PC-3 (cell line): ENCODE measurements around the gene DCUN1D4. TPM values are rescaled to one million over a fixed set of nuclear protein-coding genes. Genes with fewer than 3 reads are reported as not detected.

Experiments used
- ATAC-seq: fragments of 200-7000 bp; cut with Tn5 transposase; 2 replicates; pipeline ENCODE4 v1.9.1; 2020; ENCODE audit warnings: mild to moderate bottlenecking, moderate library complexity
- BruUV-seq: library from RNA; stranded (reverse); fragments of 400-500 nt; replicated peaks from 2 replicates; lab custom pipeline; 2021; lab: Mats Ljungman, UMichigan
- CTCF ChIA-PET: fragments of 300-600 bp; sonication (Branson Sonifier 250); formaldehyde crosslinking; loops from one replicate; lab custom pipeline; 2022; ENCODE audit warnings: antibody characterized with exemption; lab: Charles Lee
- POLR2A ChIA-PET: fragments of 300-600 bp; sonication (Branson Sonifier 250); formaldehyde crosslinking; loops from one replicate; lab custom pipeline; 2022; ENCODE audit warnings: antibody characterized with exemption; ENCODE audit not compliant: unreplicated experiment; lab: Charles Lee
- DNase-seq: peaks from one replicate; pipeline ENCODE4 v3.0.0-alpha.2; 2015
- H2AFZ ChIP-seq: fragments of 300-600 bp; sonication (generic); 2 replicates; pipeline ENCODE4 v1.6.0; 2016; ENCODE audit warnings: antibody characterized with exemption, low read length
- H3F3A ChIP-seq: fragments of 300-600 bp; sonication (generic); one replicate; pipeline ENCODE4 v1.6.0; 2017; ENCODE audit warnings: antibody characterized with exemption, low read length, control low read depth, mild to moderate bottlenecking; ENCODE audit not compliant: unreplicated experiment
- H3K27ac ChIP-seq: fragments of 300-600 bp; sonication (generic); 2 replicates; pipeline ENCODE4 v1.5.1; 2016; ENCODE audit warnings: mild to moderate bottlenecking, low read length
- H3K27me3 ChIP-seq: fragments of 300-600 bp; sonication (generic); 2 replicates; pipeline ENCODE4 v1.6.1; 2016; ENCODE audit warnings: low read length, mixed read lengths
- H3K36me3 ChIP-seq: fragments of 300-600 bp; sonication (generic); 2 replicates; pipeline ENCODE4 v1.6.1; 2016; ENCODE audit warnings: low read depth, mixed run types, low read length, mixed read lengths
- H3K4me1 ChIP-seq: fragments of 300-600 bp; sonication (generic); 2 replicates; pipeline ENCODE4 v1.5.1; 2016; ENCODE audit warnings: low read length; ENCODE audit not compliant: insufficient read depth
- H3K4me2 ChIP-seq: fragments of 300-600 bp; sonication (generic); 2 replicates; pipeline ENCODE4 v1.6.0; 2016; ENCODE audit warnings: low read length
- H3K4me3 ChIP-seq: fragments of 300-600 bp; sonication (generic); 2 replicates; pipeline ENCODE4 v1.5.1; 2016; ENCODE audit warnings: mild to moderate bottlenecking, low read length, mixed read lengths
- H3K79me2 ChIP-seq: fragments of 300-600 bp; sonication (generic); 2 replicates; pipeline ENCODE4 v1.6.1; 2017; ENCODE audit warnings: low read length, mixed read lengths
- H3K9ac ChIP-seq: fragments of 300-600 bp; sonication (generic); 2 replicates; pipeline ENCODE4 v1.6.0; 2016; ENCODE audit warnings: mild to moderate bottlenecking, low read length
- H3K9me2 ChIP-seq: fragments of 300-600 bp; sonication (generic); replicated peaks from 2 replicates; pipeline ENCODE4 v1.6.1; 2016; ENCODE audit warnings: mixed run types, low read length, mixed read lengths
- H3K9me3 ChIP-seq: fragments of 300-600 bp; sonication (generic); 2 replicates; pipeline ENCODE4 v1.6.1; 2016; ENCODE audit warnings: low read length, mixed read lengths
- H4K20me1 ChIP-seq: fragments of 300-600 bp; sonication (generic); 2 replicates; pipeline ENCODE4 v1.6.1; 2016; ENCODE audit warnings: low read length, mixed read lengths
- CTCF ChIP-seq: fragments of 300-600 bp; sonication (generic); conservative IDR thresholded peaks from 2 replicates; pipeline ENCODE4 v1.5.1; 2017; ENCODE audit warnings: antibody characterized with exemption, low read depth, mild to moderate bottlenecking, low read length
- EZH2 ChIP-seq: fragments of 300-600 bp; sonication (generic); IDR thresholded peaks from one replicate; pipeline ENCODE4 v1.6.1; 2017; ENCODE audit warnings: antibody characterized with exemption, mild to moderate bottlenecking, low read length; ENCODE audit not compliant: unreplicated experiment
- EZH2phosphoT487 ChIP-seq: fragments of 300-600 bp; sonication (generic); IDR thresholded peaks from 2 replicates; pipeline ENCODE4 v1.6.1; 2018; ENCODE audit warnings: mild to moderate bottlenecking, antibody characterized with exemption, low read length, borderline replicate concordance
- intact Hi-C: fragments of 100-400 bp; cut with micrococcal nuclease; formaldehyde crosslinking; loops from 2 replicates; pipeline ENCODE4 v1.9.0; 2023
- total RNA-seq: library from RNA; depleted of rRNA; stranded (reverse); fragments of >200 nt; gene quantifications from 2 replicates; pipeline ENCODE4 v1.2.3, GENCODE V29; 2014

DCUN1D4 gene
- total RNA-seq, 1 experiment from 2014 or later, result 44.8 TPM

DNA sequence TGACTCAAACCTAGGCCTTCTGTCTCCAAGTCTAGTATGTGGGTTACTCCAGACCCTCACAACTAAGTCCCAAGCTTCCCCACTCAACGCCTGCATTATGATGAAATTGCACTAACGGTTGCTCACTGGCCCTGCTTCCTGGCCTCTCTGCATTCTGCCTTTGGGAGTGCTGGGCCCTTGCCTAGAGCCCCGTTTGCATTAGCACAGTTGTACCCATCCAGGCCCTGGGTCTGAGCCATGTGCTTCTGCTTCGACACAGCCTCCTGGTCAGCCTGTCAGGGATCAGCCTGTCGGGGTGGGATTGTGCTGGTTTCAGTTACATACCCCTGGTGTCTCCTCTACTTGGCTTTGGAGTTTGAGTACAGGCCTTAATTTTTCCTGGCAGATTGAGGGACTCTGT lies 58.4 kb downstream of the DCUN1D4 start:
- no peak overlapping the region for H3K27ac ChIP-seq
- H3K27me3 ChIP-seq, result no peaks in the 10 kb centered on the region
- H3K9me3 ChIP-seq, result no peaks in the 10 kb centered on the region
- no peaks in the 10 kb centered on the region for H3K9me2 ChIP-seq
- no TSS peak for BruUV-seq
- H4K20me1 ChIP-seq, result no peaks in the 10 kb centered on the region
- ATAC-seq (no peak), DNase-seq (no peak)
- no peak overlapping the region for H2AFZ ChIP-seq
- H3K36me3 ChIP-seq, result peaks cover 48% of the 10 kb centered on the region
- H3K4me1 ChIP-seq, result no peaks in the 10 kb centered on the region
- H3K4me2 ChIP-seq, result no peak overlapping the region
- TF ChIP-seq EZH2phosphoT487 (no peak), EZH2 (no peak), CTCF (no peak)
- no peak overlapping the region for H3K9ac ChIP-seq
- POLR2A ChIA-PET, result no interaction called here
- H3K79me2 ChIP-seq, result no peaks in the 10 kb centered on the region
- no peak overlapping the region for H3K4me3 ChIP-seq
- intact Hi-C loops, result no loop called here
- no peaks in the 10 kb centered on the region for H3F3A ChIP-seq
- CTCF ChIA-PET, result no interaction called here

- ChIA-PET CTCF (interaction anchor here (0.5 kb wide), 1 partner anchor 37 kb away, joined by 3 read pairs; no protein-coding TSS in a partner anchor), POLR2A (no interaction called here)
- Histone ChIP-seq H3K9me3 (no peaks in the 10 kb centered on the region), H3K27ac (no peak overlapping the region), H3F3A (no peaks in the 10 kb centered on the region), H3K9ac (no peak overlapping the region), H2AFZ (no peak overlapping the region), H3K4me1 (no peaks in the 10 kb centered on the region), H3K9me2 (no peaks in the 10 kb centered on the region), H3K4me3 (no peak overlapping the region), H4K20me1 (no peaks in the 10 kb centered on the region), H3K27me3 (no peaks in the 10 kb centered on the region), H3K4me2 (no peak overlapping the region), H3K36me3 (peaks cover 55% of the 10 kb centered on the region), H3K79me2 (no peaks in the 10 kb centered on the region)
- no TSS peak for BruUV-seq
- ATAC-seq (peak; percentile 74), DNase-seq (peak; percentile 13)
- intact Hi-C loops, result no loop called here
- no peak for TF ChIP-seq EZH2
- TF ChIP-seq EZH2phosphoT487, result no peak
- no peak for TF ChIP-seq CTCF
Measured at GRCh38 chr4:51906167-51906958, 63.4 kb downstream of the DCUN1D4 start.
